IMR-90 (cell line): ENCODE results near the gene MRPL50. TPM values are rescaled to one million over a fixed set of nuclear protein-coding genes. Genes with fewer than 3 reads are reported as not detected.

Experiments used
- ATAC-seq: fragments of 200-7000 bp; cut with Tn5 transposase; 2 replicates; pipeline ENCODE4 v1.9.1; 2020; ENCODE audit warnings: low read depth, mild to moderate bottlenecking, moderate library complexity
- BruUV-seq: library from RNA; stranded (reverse); fragments of 400-500 nt; replicated peaks from 2 replicates; lab custom pipeline; 2021; lab: Mats Ljungman, UMichigan
- CTCF ChIA-PET: fragments of 300-600 bp; formaldehyde crosslinking; extraction: SDS; loops from one replicate; lab custom pipeline; 2021; ENCODE audit warnings: antibody characterized with exemption; lab: Yijun Ruan, JAX
- POLR2A ChIA-PET: fragments of 300-600 bp; sonication (Branson Sonifier 250); formaldehyde crosslinking; loops from one replicate; lab custom pipeline; 2022; ENCODE audit warnings: antibody characterized with exemption; ENCODE audit not compliant: unreplicated experiment; lab: Charles Lee
- DNase-seq: peaks from one replicate; pipeline ENCODE4 v3.0.0; 2013
- H2AFZ ChIP-seq: replicated peaks from 2 replicates; pipeline ENCODE3; 2013; ENCODE audit warnings: low read length, mild to moderate bottlenecking; ENCODE audit not compliant: poor library complexity
- H2AK5ac ChIP-seq: 2 replicates; pipeline ENCODE4 v1.6.1; 2013; ENCODE audit warnings: low read depth, low read length, inconsistent platforms
- H2AK9ac ChIP-seq: replicated peaks from 2 replicates; pipeline ENCODE3; 2013; ENCODE audit warnings: mild to moderate bottlenecking, low read depth, low read length, moderate library complexity; ENCODE audit not compliant: poor library complexity
- H2BK120ac ChIP-seq: 2 replicates; pipeline ENCODE4 v1.6.1; 2013; ENCODE audit warnings: low read depth, low read length, inconsistent platforms
- H2BK15ac ChIP-seq: 3 replicates; pipeline ENCODE4 v1.6.1; 2013; ENCODE audit warnings: low read depth, low read length, inconsistent platforms
- H2BK20ac ChIP-seq: 2 replicates; pipeline ENCODE4 v1.6.1; 2013; ENCODE audit warnings: low read depth, mild to moderate bottlenecking, inconsistent platforms, low read length, moderate library complexity
- H2BK5ac ChIP-seq: 2 replicates; pipeline ENCODE4 v1.6.1; 2013; ENCODE audit warnings: mild to moderate bottlenecking, low read depth, low read length, inconsistent platforms; ENCODE audit not compliant: poor library complexity, severe bottlenecking
- H3K14ac ChIP-seq: replicated peaks from 2 replicates; pipeline ENCODE4 v1.6.1; 2013; ENCODE audit warnings: low read depth, low read length, inconsistent platforms
- H3K18ac ChIP-seq: 2 replicates; pipeline ENCODE4 v1.6.1; 2013; ENCODE audit warnings: low read depth, low read length, control low read depth
- H3K23ac ChIP-seq: 2 replicates; pipeline ENCODE4 v1.6.1; 2013; ENCODE audit warnings: low read depth, low read length, inconsistent platforms
- H3K27ac ChIP-seq: 2 replicates; pipeline ENCODE4 v1.5.1; 2013; ENCODE audit warnings: mild to moderate bottlenecking, control low read depth, low read length; ENCODE audit not compliant: insufficient read depth
- H3K27me3 ChIP-seq: 2 replicates; pipeline ENCODE4 v1.6.1; 2013; ENCODE audit warnings: low read length; ENCODE audit not compliant: control insufficient read depth, insufficient read depth
- H3K36me3 ChIP-seq: 2 replicates; pipeline ENCODE4 v1.6.1; 2013; ENCODE audit warnings: low read length, mixed read lengths; ENCODE audit not compliant: control insufficient read depth, insufficient read depth
- H3K4ac ChIP-seq: 2 replicates; pipeline ENCODE4 v1.6.1; 2013; ENCODE audit warnings: low read depth, low read length, inconsistent platforms
- H3K4me1 ChIP-seq: 2 replicates; pipeline ENCODE4 v1.6.1; 2013; ENCODE audit warnings: low read length, mixed read lengths; ENCODE audit not compliant: control insufficient read depth, insufficient read depth
- H3K4me2 ChIP-seq: 2 replicates; pipeline ENCODE4 v1.6.1; 2013; ENCODE audit warnings: low read depth, mild to moderate bottlenecking, control low read depth, low read length, moderate library complexity
- H3K4me3 ChIP-seq: 2 replicates; pipeline ENCODE4 v1.5.1; 2013; ENCODE audit warnings: low read depth, mild to moderate bottlenecking, control low read depth, low read length, moderate library complexity; ENCODE audit not compliant: insufficient read depth
- H3K56ac ChIP-seq: 2 replicates; pipeline ENCODE4 v1.6.1; 2013; ENCODE audit warnings: low read length, inconsistent platforms; ENCODE audit not compliant: insufficient read depth; ENCODE audit errors: extremely low read depth
- H3K79me1 ChIP-seq, 2 experiments: 2 replicates each; pipeline ENCODE4 v1.6.1; 2013; ENCODE audit warnings: low read length in 2 of 2, inconsistent platforms in 1 of 2, low read depth in 1 of 2
- H3K9ac ChIP-seq: 2 replicates; pipeline ENCODE4 v1.6.1; 2013; ENCODE audit warnings: low read depth, low read length, control low read depth
- H3K9me1 ChIP-seq: 2 replicates; pipeline ENCODE4 v1.6.1; 2013; ENCODE audit warnings: low read length, inconsistent platforms; ENCODE audit not compliant: insufficient read depth
- H3K9me3 ChIP-seq: 2 replicates; pipeline ENCODE4 v1.6.1; 2013; ENCODE audit warnings: low read length; ENCODE audit not compliant: control insufficient read depth, insufficient read depth
- H4K20me1 ChIP-seq: 2 replicates; pipeline ENCODE4 v1.6.1; 2013; ENCODE audit warnings: low read length, inconsistent platforms; ENCODE audit not compliant: insufficient read depth
- H4K5ac ChIP-seq: 2 replicates; pipeline ENCODE4 v1.6.1; 2013; ENCODE audit warnings: mild to moderate bottlenecking, low read depth, low read length, control low read depth
- H4K8ac ChIP-seq, 2 experiments: 2 replicates each; pipeline ENCODE4 v1.6.1; 2013; ENCODE audit warnings: low read depth in 2 of 2, low read length in 2 of 2, control low read depth in 1 of 2, inconsistent platforms in 1 of 2
- H4K91ac ChIP-seq: 2 replicates; pipeline ENCODE4 v1.6.1; 2013; ENCODE audit warnings: low read depth, low read length, inconsistent platforms; ENCODE audit not compliant: insufficient read depth
- BHLHE40 ChIP-seq: fragments of 150-350 bp; IDR thresholded peaks from 2 replicates; pipeline ENCODE4 v1.6.1; 2016; ENCODE audit warnings: mild to moderate bottlenecking, low read depth, low read length
- CEBPB ChIP-seq: IDR thresholded peaks from 2 replicates; pipeline ENCODE4 v1.6.1; 2012; ENCODE audit warnings: low read depth, low read length, improper control_type of control experiment
- CHD1 ChIP-seq: IDR thresholded peaks from 2 replicates; pipeline ENCODE4 v1.6.1; 2012; ENCODE audit warnings: low read depth, low read length, improper control_type of control experiment
- CTCF ChIP-seq: conservative IDR thresholded peaks from 2 replicates; pipeline ENCODE4 v1.5.1; 2012; ENCODE audit warnings: mild to moderate bottlenecking, low read depth, low read length, improper control_type of control experiment
- ELK1 ChIP-seq: fragments of 150-350 bp; IDR thresholded peaks from 2 replicates; pipeline ENCODE4 v1.6.1; 2016; ENCODE audit warnings: low read depth, mild to moderate bottlenecking, low read length, moderate library complexity, borderline replicate concordance
- FOS ChIP-seq: fragments of 150-350 bp; IDR thresholded peaks from 2 replicates; pipeline ENCODE4 v1.6.1; 2016; ENCODE audit warnings: low read depth, low read length
- MAZ ChIP-seq: IDR thresholded peaks from 2 replicates; pipeline ENCODE4 v1.6.1; 2012; ENCODE audit warnings: low read depth, mild to moderate bottlenecking, low read length, improper control_type of control experiment, moderate library complexity, borderline replicate concordance
- MXI1 ChIP-seq: IDR thresholded peaks from 2 replicates; pipeline ENCODE4 v1.6.1; 2012; ENCODE audit warnings: low read depth, mild to moderate bottlenecking, low read length, moderate library complexity, borderline replicate concordance
- NFE2L2 ChIP-seq: fragments of 150-350 bp; IDR thresholded peaks from 2 replicates; pipeline ENCODE4 v1.6.1; 2016; ENCODE audit warnings: low read depth, mild to moderate bottlenecking, low read length
- POLR2A ChIP-seq: IDR thresholded peaks from 2 replicates; pipeline ENCODE4 v1.6.1; 2012; ENCODE audit warnings: mild to moderate bottlenecking, low read depth, low read length
- RAD21 ChIP-seq: IDR thresholded peaks from 2 replicates; pipeline ENCODE4 v1.6.1; 2012; ENCODE audit warnings: low read length, improper control_type of control experiment
- RCOR1 ChIP-seq: IDR thresholded peaks from 2 replicates; pipeline ENCODE4 v1.6.1; 2012; ENCODE audit warnings: mild to moderate bottlenecking, low read length, improper control_type of control experiment; ENCODE audit not compliant: insufficient replicate concordance
- SMC3 ChIP-seq: fragments of 150-350 bp; IDR thresholded peaks from 2 replicates; pipeline ENCODE4 v1.6.1; 2016; ENCODE audit warnings: low read depth, mild to moderate bottlenecking, antibody characterized with exemption, low read length, moderate library complexity
- USF2 ChIP-seq: fragments of 150-350 bp; IDR thresholded peaks from 2 replicates; pipeline ENCODE4 v1.6.1; 2017; ENCODE audit warnings: mild to moderate bottlenecking, antibody characterized with exemption, low read length, low read depth
- dilution Hi-C: fragments of 300-500 bp; cut with HindIII; formaldehyde crosslinking; loops from one replicate; pipeline ENCODE4 v1.14.3; 2018; ENCODE audit warnings: low sequenced_read_pairs; ENCODE audit not compliant: unreplicated experiment
- in situ Hi-C: fragments of 300-500 bp; cut with MboI; formaldehyde crosslinking; loops from 3 replicates; pipeline ENCODE4 v1.14.3; 2019; ENCODE audit warnings: low sequenced_read_pairs, inconsistent platforms, mixed read lengths
- intact Hi-C: fragments of 100-400 bp; cut with micrococcal nuclease; formaldehyde crosslinking; loops from 2 replicates; pipeline ENCODE4 v1.10.0; 2022
- polyA plus RNA-seq, 3 experiments: library from polyadenylated mRNA; depleted of rRNA; stranded (reverse); fragments of >200 nt; gene quantifications; 2 replicates each; pipeline ENCODE4 v1.2.3, GENCODE V29; 2012; ENCODE audit warnings: low replicate concordance in 1 of 3
- total RNA-seq: library from RNA; depleted of rRNA; stranded (reverse); fragments of >200 nt; gene quantifications from 2 replicates; pipeline ENCODE4 v1.2.3, GENCODE V29; 2012

The MRPL50 gene
- total and polyA plus RNA-seq, 2 of the 4 experiments (the other 2 are of a cell fraction), result 7.5 to 8.6 TPM

GRCh38 chr9:101360647-101361046, 37.8 kb downstream of the MRPL50 start:
- in situ Hi-C loops, result no loop called here
- Histone ChIP-seq H2BK15ac (no peak overlapping the region), H3K27ac (no peak overlapping the region), H3K9ac (no peak overlapping the region), H3K79me1 (no peaks in the 10 kb centered on the region), H3K4me1 (no peaks in the 10 kb centered on the region), H2BK5ac (no peak overlapping the region), H3K36me3 (no peaks in the 10 kb centered on the region), H3K4me2 (no peak overlapping the region), H2AK5ac (no peak overlapping the region), H4K91ac (no peak overlapping the region), H2AFZ (no peak overlapping the region), H2BK120ac (no peak overlapping the region), H4K20me1 (no peaks in the 10 kb centered on the region), H2BK20ac (no peak overlapping the region), H4K5ac (no peak overlapping the region), H3K4me3 (no peak overlapping the region), H3K23ac (no peak overlapping the region), H3K9me3 (no peaks in the 10 kb centered on the region), H3K14ac (no peak overlapping the region), H3K27me3 (no peaks in the 10 kb centered on the region), H3K9me1 (no peaks in the 10 kb centered on the region), H2AK9ac (no peak overlapping the region), H3K18ac (no peak overlapping the region), H3K56ac (no peak overlapping the region), H4K8ac (no peak overlapping the region), H3K4ac (no peak overlapping the region)
- intact Hi-C loops, result no loop called here
- BruUV-seq, result no TSS peak
- CTCF ChIA-PET, result no interaction called here
- TF ChIP-seq BHLHE40 (no peak), SMC3 (no peak), CTCF (no peak), CEBPB (no peak), RAD21 (no peak), CHD1 (no peak), FOS (no peak), RCOR1 (no peak), ELK1 (no peak), NFE2L2 (no peak), POLR2A (no peak), USF2 (no peak), MXI1 (no peak), MAZ (no peak)
- DNase-seq, result no peak
- dilution Hi-C loops, result no loop called here
- ATAC-seq, result no peak
- POLR2A ChIA-PET, result no interaction called here
